DND-41 (cell line): Measurements from ENCODE around the gene ITSN1.

Experiments
- EZH2 ChIP-seq: IDR thresholded peaks from 3 replicates; pipeline ENCODE4 v1.6.1; 2012; ENCODE audit warnings: borderline replicate concordance, low read depth, mild to moderate bottlenecking, moderate library complexity, low read length, inconsistent platforms; ENCODE audit not compliant: severe bottlenecking
- TF ChIP-seq, protein P1 (sequence below): IDR thresholded peaks from 2 replicates; pipeline ENCODE4 v1.5.1; 2012; ENCODE audit warnings: borderline replicate concordance, low read length, moderate library complexity, mild to moderate bottlenecking; ENCODE audit not compliant: poor library complexity, severe bottlenecking; ENCODE audit errors: extremely low read depth

DNA sequence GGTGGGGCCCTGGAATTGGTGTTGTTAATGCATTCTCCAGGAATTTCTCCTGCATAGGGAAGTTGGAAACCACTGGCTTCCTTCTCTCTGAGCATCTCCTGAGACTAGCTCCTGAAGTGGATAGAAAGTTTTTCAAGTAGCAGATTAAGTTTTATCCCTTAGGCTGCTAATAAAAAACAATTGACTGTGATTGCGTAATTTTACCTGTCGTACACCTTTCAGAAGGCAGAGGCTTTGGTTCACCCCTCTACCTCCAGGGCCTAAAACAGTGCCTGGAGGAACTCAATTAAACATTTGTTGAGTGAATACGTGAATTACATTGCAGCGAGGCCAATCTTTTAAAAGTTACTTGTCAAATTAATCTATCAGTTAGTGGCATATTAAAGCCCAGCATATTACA is 3.4 kb downstream of the ITSN1 start:
- TF ChIP-seq, protein P1, sequence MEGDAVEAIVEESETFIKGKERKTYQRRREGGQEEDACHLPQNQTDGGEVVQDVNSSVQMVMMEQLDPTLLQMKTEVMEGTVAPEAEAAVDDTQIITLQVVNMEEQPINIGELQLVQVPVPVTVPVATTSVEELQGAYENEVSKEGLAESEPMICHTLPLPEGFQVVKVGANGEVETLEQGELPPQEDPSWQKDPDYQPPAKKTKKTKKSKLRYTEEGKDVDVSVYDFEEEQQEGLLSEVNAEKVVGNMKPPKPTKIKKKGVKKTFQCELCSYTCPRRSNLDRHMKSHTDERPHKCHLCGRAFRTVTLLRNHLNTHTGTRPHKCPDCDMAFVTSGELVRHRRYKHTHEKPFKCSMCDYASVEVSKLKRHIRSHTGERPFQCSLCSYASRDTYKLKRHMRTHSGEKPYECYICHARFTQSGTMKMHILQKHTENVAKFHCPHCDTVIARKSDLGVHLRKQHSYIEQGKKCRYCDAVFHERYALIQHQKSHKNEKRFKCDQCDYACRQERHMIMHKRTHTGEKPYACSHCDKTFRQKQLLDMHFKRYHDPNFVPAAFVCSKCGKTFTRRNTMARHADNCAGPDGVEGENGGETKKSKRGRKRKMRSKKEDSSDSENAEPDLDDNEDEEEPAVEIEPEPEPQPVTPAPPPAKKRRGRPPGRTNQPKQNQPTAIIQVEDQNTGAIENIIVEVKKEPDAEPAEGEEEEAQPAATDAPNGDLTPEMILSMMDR: no peak
- TF ChIP-seq EZH2: no peak
